AG10803 (cell line): Measurements from ENCODE around the gene IFNL4.

ENCODE experiments used
- DNase-seq: peaks from one replicate; pipeline ENCODE4 v3.0.0; 2010; ENCODE audit warnings: low read depth
- H3K4me3 ChIP-seq: 2 replicates; pipeline ENCODE4 v1.5.1; 2011; ENCODE audit warnings: mild to moderate bottlenecking, low read length, control low read depth
- CTCF ChIP-seq: conservative IDR thresholded peaks from 2 replicates; pipeline ENCODE4 v1.5.1; 2011; ENCODE audit warnings: mild to moderate bottlenecking, low read length, control low read depth, inconsistent platforms

IFNL4 gene

GRCh38 chr19:39264306-39265290, 15.9 kb upstream of the IFNL4 start:
- no peak for DNase-seq
- no peak for TF ChIP-seq CTCF
- no peak overlapping the region for H3K4me3 ChIP-seq

- no peak for DNase-seq
- no peak overlapping the region for H3K4me3 ChIP-seq
- no peak for TF ChIP-seq CTCF
These were observed 15.3 kb upstream of the IFNL4 start for GRCh38 chr19:39263912-39264305.

- DNase-seq, result no peak
- H3K4me3 ChIP-seq, result no peak overlapping the region
- TF ChIP-seq CTCF, result no peak
These were observed 13.8 kb upstream of the IFNL4 start for GRCh38 chr19:39262496-39262895.

GRCh38 chr19:39261704-39262103, 13.0 kb upstream of the IFNL4 start:
- no peak overlapping the region for H3K4me3 ChIP-seq
- no peak for DNase-seq
- TF ChIP-seq CTCF, result no peak

- no peak for DNase-seq
- no peak for TF ChIP-seq CTCF
These were observed 8.6 kb upstream of the IFNL4 start for GRCh38 chr19:39257227-39257626.

GRCh38 chr19:39254531-39255345, 6.1 kb upstream of the IFNL4 start:
- DNase-seq, result no peak
- H3K4me3 ChIP-seq, result no peak overlapping the region
- no peak for TF ChIP-seq CTCF

More at GRCh38 chr19:39257227-39257626, 8.6 kb upstream of the IFNL4 start:
- no peak overlapping the region for H3K4me3 ChIP-seq
